ENCODE data around the gene INHA.

The INHA gene

GRCh38 chr2:219559156-219559915 lies 12.8 kb upstream of the INHA start:
- no peak for DNase-seq (ENCODE audit: low spot score)

- DNase-seq (ENCODE audit: low spot score): peak; percentile 78
Measured at GRCh38 chr2:219560037-219560892, 11.8 kb upstream of the INHA start.

GRCh38 chr2:219560893-219561178 lies 11.3 kb upstream of the INHA start:
- DNase-seq (ENCODE audit: low spot score): no peak

GRCh38 chr2:219561179-219562048 lies 10.7 kb upstream of the INHA start:
- DNase-seq (ENCODE audit: low spot score): no peak

GRCh38 chr2:219562049-219563020 lies 9.8 kb upstream of the INHA start:
- DNase-seq (ENCODE audit: low spot score): no peak

GRCh38 chr2:219563271-219563928 lies 8.7 kb upstream of the INHA start:
- DNase-seq (ENCODE audit: low spot score): no peak

- DNase-seq (ENCODE audit: low spot score): no peak
Measured at GRCh38 chr2:219565130-219566080, 6.7 kb upstream of the INHA start.

GRCh38 chr2:219566640-219567039 lies 5.5 kb upstream of the INHA start:
- DNase-seq (ENCODE audit: low spot score): no peak

- DNase-seq (ENCODE audit: low spot score): no peak
Measured at GRCh38 chr2:219567131-219567530, 5.0 kb upstream of the INHA start.

- no peak for DNase-seq (ENCODE audit: low spot score)
Measured at GRCh38 chr2:219567791-219568361, 4.2 kb upstream of the INHA start.

GRCh38 chr2:219569041-219569440 lies 3.1 kb upstream of the INHA start:
- DNase-seq (ENCODE audit: low spot score): peak; percentile 3

GRCh38 chr2:219569635-219570034 lies 2.5 kb upstream of the INHA start:
- DNase-seq (ENCODE audit: low spot score): peak; percentile 8

GRCh38 chr2:219570194-219570923 lies 1.8 kb upstream of the INHA start:
- DNase-seq (ENCODE audit: low spot score): peak; percentile 70

- DNase-seq (ENCODE audit: low spot score): peak; percentile 22
Measured at GRCh38 chr2:219570924-219571310, 1.2 kb upstream of the INHA start.

- DNase-seq (ENCODE audit: low spot score): peak; percentile 93
Measured at GRCh38 chr2:219571311-219572236, 536 bp upstream of the INHA start, which contains the start of gene OBSL1. Gene OBSL1, minus strand, starts transcription at chr2:219571539. Its CDS starts 307 bp downstream, at chr2:219571232.

GRCh38 chr2:219573166-219573565 lies 1.1 kb downstream of the INHA start:
- no peak for DNase-seq (ENCODE audit: low spot score)

Measured in HuH-7 (cell line).